HEK293 (cell line): ENCODE data around the gene UNC5B.
A peak's percentile ranks its signal among the peaks of the same experiment; 100 is the strongest.

Source experiments
- CTCF ChIA-PET: fragments of 350-600 bp; formaldehyde crosslinking; extraction: SDS; loops from one replicate; lab custom pipeline; 2021; ENCODE audit warnings: antibody characterized with exemption; lab: Yijun Ruan, JAX
- POLR2A ChIA-PET: fragments of 300-600 bp; formaldehyde crosslinking; extraction: SDS; loops from one replicate; lab custom pipeline; 2020; ENCODE audit warnings: antibody characterized with exemption, inconsistent platforms; lab: Yijun Ruan, JAX
- H3K27ac ChIP-seq: fragments of 200-500 bp; sonication (Bioruptor generic); 2 replicates; pipeline ENCODE4 v1.5.1; 2014; ENCODE audit warnings: low read depth, low read length, control low read depth, inconsistent platforms; ENCODE audit errors: extremely low read depth
- H3K36me3 ChIP-seq, 2 experiments: fragments of 200-500 bp in 1 of 2; sonication (Bioruptor generic) in 1 of 2; 1 replicate in 1 of 2; 2 replicates in 1 of 2; pipeline ENCODE4 v1.5.1; 2014 to 2017; ENCODE audit warnings: inconsistent platforms in 2 of 2, low read length in 2 of 2; ENCODE audit not compliant: control insufficient read depth in 2 of 2, insufficient read depth in 1 of 2
- H3K4me1 ChIP-seq: fragments of 200-500 bp; sonication (Bioruptor generic); 2 replicates; pipeline ENCODE4 v1.5.1; 2014; ENCODE audit warnings: mild to moderate bottlenecking, low read length, inconsistent platforms; ENCODE audit not compliant: control insufficient read depth, insufficient read depth
- H3K4me3 ChIP-seq: 2 replicates; pipeline ENCODE4 v1.5.1; 2011; ENCODE audit warnings: low read depth, mild to moderate bottlenecking, control low read depth, low read length, moderate library complexity
- H3K9me3 ChIP-seq: fragments of 200-500 bp; sonication (Bioruptor generic); 2 replicates; pipeline ENCODE4 v1.5.1; 2014; ENCODE audit warnings: low read depth, low read length, inconsistent platforms; ENCODE audit not compliant: control insufficient read depth, insufficient read depth
- GLIS1 ChIP-seq: fragments of 450-650 bp; formaldehyde crosslinking; IDR thresholded peaks from 2 replicates; pipeline ENCODE4 v1.5.1; 2016; ENCODE audit warnings: missing biosample characterization, missing genetic modification characterization
- PRDM4 ChIP-seq: fragments of 450-650 bp; formaldehyde crosslinking; IDR thresholded peaks from 2 replicates; pipeline ENCODE4 v1.5.1; 2017; ENCODE audit warnings: missing biosample characterization, missing genetic modification characterization
- SALL2 ChIP-seq: fragments of 450-650 bp; formaldehyde crosslinking; IDR thresholded peaks from 2 replicates; pipeline ENCODE4 v1.5.0; 2017; ENCODE audit warnings: missing biosample characterization, mild to moderate bottlenecking, missing genetic modification characterization, borderline replicate concordance
- SCRT1 ChIP-seq: fragments of 450-650 bp; formaldehyde crosslinking; IDR thresholded peaks from 2 replicates; pipeline ENCODE4 v1.5.1; 2016; ENCODE audit warnings: missing biosample characterization, missing genetic modification characterization, borderline replicate concordance
- SCRT2 ChIP-seq: fragments of 450-650 bp; formaldehyde crosslinking; IDR thresholded peaks from 2 replicates; pipeline ENCODE4 v1.5.1; 2016; ENCODE audit warnings: missing biosample characterization, missing genetic modification characterization
- SP7 ChIP-seq: fragments of 450-650 bp; formaldehyde crosslinking; IDR thresholded peaks from 2 replicates; pipeline ENCODE4 v1.5.1; 2016; ENCODE audit warnings: missing biosample characterization, missing genetic modification characterization
- ZBTB11 ChIP-seq: fragments of 450-650 bp; formaldehyde crosslinking; conservative IDR thresholded peaks from 2 replicates; pipeline ENCODE4 v1.5.1; 2016; ENCODE audit warnings: low read depth, missing biosample characterization, missing genetic modification characterization
- ZFHX2 ChIP-seq: fragments of 450-650 bp; formaldehyde crosslinking; conservative IDR thresholded peaks from 2 replicates; pipeline ENCODE4 v1.5.1; 2016; ENCODE audit warnings: missing biosample characterization, missing genetic modification characterization
- ZFP69B ChIP-seq: fragments of 450-650 bp; formaldehyde crosslinking; IDR thresholded peaks from 2 replicates; pipeline ENCODE4 v1.5.1; 2016; ENCODE audit warnings: missing biosample characterization, missing genetic modification characterization
- ZNF10 ChIP-seq: fragments of 450-650 bp; formaldehyde crosslinking; IDR thresholded peaks from 2 replicates; pipeline ENCODE4 v1.5.1; 2017; ENCODE audit warnings: missing biosample characterization, missing genetic modification characterization
- ZNF133 ChIP-seq: fragments of 450-650 bp; formaldehyde crosslinking; IDR thresholded peaks from 2 replicates; pipeline ENCODE4 v1.5.1; 2016; ENCODE audit warnings: missing biosample characterization, missing genetic modification characterization
- ZNF2 ChIP-seq: fragments of 450-650 bp; formaldehyde crosslinking; IDR thresholded peaks from 2 replicates; pipeline ENCODE4 v1.5.1; 2016; ENCODE audit warnings: missing biosample characterization, missing genetic modification characterization
- ZNF211 ChIP-seq: fragments of 450-650 bp; formaldehyde crosslinking; IDR thresholded peaks from 2 replicates; pipeline ENCODE4 v1.5.1; 2016; ENCODE audit warnings: low read depth, missing biosample characterization, missing genetic modification characterization
- ZNF24 ChIP-seq: fragments of 450-650 bp; formaldehyde crosslinking; IDR thresholded peaks from 2 replicates; pipeline ENCODE4 v1.5.1; 2016; ENCODE audit warnings: missing biosample characterization, missing genetic modification characterization
- ZNF292 ChIP-seq: fragments of 450-650 bp; formaldehyde crosslinking; IDR thresholded peaks from 2 replicates; pipeline ENCODE4 v1.5.1; 2016; ENCODE audit warnings: low read depth, missing biosample characterization, missing genetic modification characterization, borderline replicate concordance
- ZNF423 ChIP-seq: fragments of 450-650 bp; formaldehyde crosslinking; IDR thresholded peaks from 2 replicates; pipeline ENCODE4 v1.5.1; 2016; ENCODE audit warnings: missing biosample characterization, missing genetic modification characterization
- ZNF514 ChIP-seq: fragments of 450-650 bp; formaldehyde crosslinking; IDR thresholded peaks from 2 replicates; pipeline ENCODE4 v1.5.1; 2016; ENCODE audit warnings: missing biosample characterization, missing genetic modification characterization
- ZNF561 ChIP-seq: fragments of 450-650 bp; IDR thresholded peaks from 2 replicates; pipeline ENCODE4 v1.5.1; 2018; ENCODE audit warnings: missing biosample characterization, missing genetic modification characterization, borderline replicate concordance
- ZNF610 ChIP-seq: fragments of 450-650 bp; formaldehyde crosslinking; IDR thresholded peaks from 2 replicates; pipeline ENCODE4 v1.5.1; 2016; ENCODE audit warnings: missing biosample characterization, missing genetic modification characterization, borderline replicate concordance
- ZNF645 ChIP-seq: fragments of 450-650 bp; formaldehyde crosslinking; IDR thresholded peaks from 2 replicates; pipeline ENCODE4; 2016; ENCODE audit warnings: missing biosample characterization, missing genetic modification characterization
- ZSCAN16 ChIP-seq: fragments of 450-650 bp; formaldehyde crosslinking; IDR thresholded peaks from 2 replicates; pipeline ENCODE4 v1.5.1; 2016; ENCODE audit warnings: missing biosample characterization, missing genetic modification characterization

Gene UNC5B

GRCh38 chr10:71201849-71202248, 10.5 kb upstream of the UNC5B start (continued):
- TF ChIP-seq ZNF24 (tag by site-specific recombination): no peak
- no peak for TF ChIP-seq GLIS1 (tag by site-specific recombination)
- TF ChIP-seq ZNF133 (tag by site-specific recombination): no peak
- no peak for TF ChIP-seq ZBTB11 (tag by site-specific recombination)
- TF ChIP-seq ZSCAN16: no peak
- TF ChIP-seq ZNF10 (tag by site-specific recombination): no peak
- no peak for TF ChIP-seq SALL2 (tag by site-specific recombination)
- TF ChIP-seq ZNF610 (tag by site-specific recombination): no peak

GRCh38 chr10:71202314-71202713, 10.1 kb upstream of the UNC5B start:
- CTCF ChIA-PET: interaction anchor here (1.0 kb wide), 1 partner anchor 68 kb away, joined by 4 read pairs; no protein-coding TSS in a partner anchor
- H3K36me3 ChIP-seq: no peaks in the 10 kb centered on the region
- H3K27ac ChIP-seq: no peak overlapping the region
- H3K9me3 ChIP-seq: no peaks in the 10 kb centered on the region
- H3K4me3 ChIP-seq: no peak overlapping the region
- no peak for TF ChIP-seq SP7
- no peak for TF ChIP-seq ZFP69B
- TF ChIP-seq ZNF514 (tag by site-specific recombination): no peak
- peak; percentile 60; the same call in 1 of the 2 replicates for TF ChIP-seq SCRT2 (tag by site-specific recombination)
- no peak for TF ChIP-seq ZNF2 (tag by site-specific recombination)
- no peak for TF ChIP-seq ZNF211
- no peak for TF ChIP-seq ZNF645
- no peak for TF ChIP-seq PRDM4
- no peak for TF ChIP-seq ZNF561 (tag by site-specific recombination)
- TF ChIP-seq ZNF423 (tag by site-specific recombination): no peak
- 0 out of 2 replicates have a peak, but pooled peaks have one; percentile 35 for TF ChIP-seq SCRT1 (tag by site-specific recombination)
- TF ChIP-seq ZFHX2: no peak
- no peak for TF ChIP-seq ZNF292 (tag by site-specific recombination)
- POLR2A ChIA-PET: interaction anchor here (1.9 kb wide), 1 partner anchor 10 kb away, joined by 4 read pairs; the partner anchor contains the start of gene UNC5B
- peaks cover 4% of the 10 kb centered on the region for H3K4me1 ChIP-seq
